GM12801 (cell line): ENCODE data around the gene KRT77.

Experiments used
- CTCF ChIP-seq: IDR thresholded peaks from one replicate; pipeline ENCODE4 v1.5.1; 2011; ENCODE audit warnings: control low read depth; ENCODE audit not compliant: insufficient read length; ENCODE audit errors: extremely low read depth

Gene KRT77

GRCh38 chr12:52703424-52703823 lies at the start of gene KRT77:
Gene KRT77 (minus strand): TSS chr12:52703524. CDS start chr12:52703434, 90 bp downstream.
- TF ChIP-seq CTCF = no peak

- no peak for TF ChIP-seq CTCF
Observed at GRCh38 chr12:52752516-52752915, 49.2 kb upstream of the KRT77 start.

- TF ChIP-seq CTCF = no peak
Observed at GRCh38 chr12:52751795-52752194, 48.5 kb upstream of the KRT77 start.

DNA sequence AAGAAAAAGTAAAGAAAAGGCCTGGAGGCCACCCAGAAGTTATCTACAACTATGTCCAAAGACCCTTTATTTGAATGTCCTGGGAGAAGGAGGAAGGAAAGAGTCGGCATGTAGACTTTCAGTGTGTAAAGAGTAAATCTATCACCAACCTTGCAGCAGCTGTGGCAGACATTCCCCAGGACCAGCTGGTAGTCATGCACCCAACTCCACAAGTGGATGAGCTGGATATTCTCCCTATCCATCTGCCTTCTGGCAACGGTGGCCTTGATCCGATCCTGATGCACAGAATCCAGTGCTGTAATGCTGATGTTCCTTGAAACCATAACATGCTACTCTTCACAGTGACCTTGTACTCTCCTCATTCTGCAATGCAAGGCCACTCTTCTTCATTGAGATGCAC lies 46.5 kb upstream of the KRT77 start:
- no peak for TF ChIP-seq CTCF

DNA sequence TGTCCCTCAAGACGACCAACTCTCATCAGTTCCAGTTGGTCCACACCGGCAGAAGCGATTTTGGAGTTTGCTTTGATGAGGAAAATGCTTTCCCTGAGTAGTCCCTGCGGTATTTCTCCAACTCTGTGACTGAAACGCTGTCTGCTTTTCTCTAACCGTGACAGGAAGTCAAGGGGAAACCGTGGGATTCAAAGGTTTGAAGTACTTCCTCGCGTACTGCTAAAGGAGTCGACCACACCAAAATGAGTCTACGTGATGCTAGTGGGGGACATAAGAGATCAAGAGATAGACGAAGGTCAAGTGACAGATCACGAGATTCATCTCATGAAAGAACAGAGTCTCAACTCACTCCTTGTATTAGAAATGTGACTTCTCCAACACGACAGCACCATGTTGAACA lies 45.3 kb upstream of the KRT77 start:
- TF ChIP-seq CTCF = no peak

- no peak for TF ChIP-seq CTCF
Observed at GRCh38 chr12:52745554-52745953, 42.2 kb upstream of the KRT77 start.

- no peak for TF ChIP-seq CTCF
Observed at GRCh38 chr12:52744493-52745156, 41.3 kb upstream of the KRT77 start.
